GM18873 (cell line): ENCODE measurements around the gene MAP6.

Experiments used
- ATAC-seq: cut with Tn5 transposase; IDR thresholded peaks from one replicate; pipeline ENCODE4 v1.9.1; 2021; ENCODE audit warnings: mild to moderate bottlenecking, moderate library complexity, moderate number of reproducible peaks; ENCODE audit not compliant: unreplicated experiment, low FRiP score

MAP6 gene

GRCh38 chr11:75574698-75575602 lies 93.9 kb downstream of the MAP6 start:
- no peak for ATAC-seq

- no peak for ATAC-seq
These were observed 96.1 kb downstream of the MAP6 start for GRCh38 chr11:75572744-75573143.

GRCh38 chr11:75571625-75572024 lies 97.2 kb downstream of the MAP6 start:
- ATAC-seq = no peak

- ATAC-seq = no peak
These were observed 98.2 kb downstream of the MAP6 start for GRCh38 chr11:75570559-75571139.

- ATAC-seq = no peak
These were observed 100.1 kb downstream of the MAP6 start for GRCh38 chr11:75568616-75569219.

GRCh38 chr11:75567971-75568370 lies 100.9 kb downstream of the MAP6 start:
- ATAC-seq = no peak

GRCh38 chr11:75566763-75567279 lies 102.0 kb downstream of the MAP6 start:
- ATAC-seq = no peak

- ATAC-seq = no peak
These were observed 102.7 kb downstream of the MAP6 start for GRCh38 chr11:75565916-75566762.

GRCh38 chr11:75565221-75565814 lies 103.5 kb downstream of the MAP6 start:
- no peak for ATAC-seq

GRCh38 chr11:75563978-75564552 lies 104.8 kb downstream of the MAP6 start:
- no peak for ATAC-seq

GRCh38 chr11:75563501-75563977 lies 105.3 kb downstream of the MAP6 start:
- no peak for ATAC-seq

GRCh38 chr11:75562836-75563484 lies 105.9 kb downstream of the MAP6 start:
- ATAC-seq = no peak

GRCh38 chr11:75562048-75562835 lies 106.6 kb downstream of the MAP6 start, which contains the start of gene SERPINH1:
Gene SERPINH1, plus strand, starts transcription at chr11:75562253. Its CDS starts 4,097 bp downstream, at chr11:75566350.
- ATAC-seq = no peak

- no peak for ATAC-seq
These were observed 107.3 kb downstream of the MAP6 start for GRCh38 chr11:75561426-75562047.

- no peak for ATAC-seq
These were observed 108.2 kb downstream of the MAP6 start for GRCh38 chr11:75560644-75561043.

- no peak for ATAC-seq
These were observed 109.6 kb downstream of the MAP6 start for GRCh38 chr11:75558939-75559843.
